ENCODE results near the gene EMC10.
A peak's percentile ranks its signal among the peaks of the same experiment; 100 is the strongest.

Gene EMC10

GRCh38 chr19:50537769-50538230 is 61.5 kb downstream of the EMC10 start:
- peak; percentile 19 to 50 for DNase-seq (ENCODE audit: extremely low read depth in 1 of 2, low read depth in 1 of 2)
